CD14-positive monocyte (primary cell): ENCODE data around the gene PNMA8C. TPM values are rescaled to one million over a fixed set of nuclear protein-coding genes. Genes with fewer than 3 reads are reported as not detected.
A peak's percentile ranks its signal among the peaks of the same experiment; 100 is the strongest.

ENCODE experiments used
- DNase-seq, 3 donors: peaks; one replicate each; pipeline ENCODE4 v3.0.0-alpha.2; 2011 to 2022
- H2AFZ ChIP-seq: 2 replicates; pipeline ENCODE4 v1.6.0; 2012; ENCODE audit warnings: mild to moderate bottlenecking, low read depth, low read length, inconsistent platforms; ENCODE audit not compliant: insufficient read depth, poor library complexity, severe bottlenecking
- H3K27ac ChIP-seq, 2 donors: 1 replicate in 1 of 2; 2 replicates in 1 of 2; pipeline ENCODE4 v1.5.1; 2012 to 2013; ENCODE audit warnings: low read length in 2 of 2, control low read depth in 1 of 2, inconsistent platforms in 1 of 2, low read depth in 1 of 2, mild to moderate bottlenecking in 1 of 2
- H3K27me3 ChIP-seq, 2 donors: one replicate each; pipeline versions ENCODE4 v1.6.0 to v1.6.1; 2011 to 2013; ENCODE audit warnings: low read length in 2 of 2; ENCODE audit not compliant: control insufficient read depth in 2 of 2, insufficient read depth in 2 of 2
- H3K36me3 ChIP-seq, 2 donors: replicated peaks in 1 of 2; 1 replicate in 1 of 2; 2 replicates in 1 of 2; pipeline versions ENCODE4 v1.5.1 to v1.6.1; 2012 to 2013; ENCODE audit warnings: low read length in 2 of 2, control low read depth in 1 of 2, inconsistent platforms in 1 of 2, mild to moderate bottlenecking in 1 of 2; ENCODE audit not compliant: insufficient read depth in 2 of 2, control insufficient read depth in 1 of 2
- H3K4me1 ChIP-seq, 2 donors: 1 replicate in 1 of 2; 2 replicates in 1 of 2; pipeline versions ENCODE4 v1.5.1 to v1.6.1; 2012 to 2013; ENCODE audit warnings: low read length in 2 of 2, control low read depth in 1 of 2, inconsistent platforms in 1 of 2, mild to moderate bottlenecking in 1 of 2, moderate library complexity in 1 of 2; ENCODE audit not compliant: insufficient read depth in 2 of 2, control insufficient read depth in 1 of 2
- H3K4me2 ChIP-seq: replicated peaks from 2 replicates; pipeline ENCODE3; 2012; ENCODE audit warnings: low read length, moderate library complexity, mild to moderate bottlenecking; ENCODE audit not compliant: poor library complexity, severe bottlenecking; ENCODE audit errors: extremely low read depth
- H3K4me3 ChIP-seq, 3 experiments: fragments of 200-600 bp in 1 of 3; sonication (generic) in 1 of 3; replicated peaks in 1 of 3; 1 replicate in 2 of 3; 2 replicates in 1 of 3; pipeline ENCODE4 v1.5.1; 2011 to 2013; ENCODE audit warnings: low read length in 3 of 3, mild to moderate bottlenecking in 3 of 3, control low read depth in 2 of 3, low read depth in 2 of 3, inconsistent platforms in 1 of 3, moderate library complexity in 1 of 3
- H3K79me2 ChIP-seq: 2 replicates; pipeline ENCODE4 v1.6.0; 2012; ENCODE audit warnings: mild to moderate bottlenecking, control low read depth, inconsistent platforms, low read length, moderate library complexity; ENCODE audit not compliant: insufficient read depth
- H3K9ac ChIP-seq: 2 replicates; pipeline ENCODE4 v1.6.0; 2017; ENCODE audit warnings: low read length, mild to moderate bottlenecking; ENCODE audit not compliant: insufficient read depth, poor library complexity, severe bottlenecking
- H3K9me3 ChIP-seq, 2 donors: replicated peaks in 1 of 2; 1 replicate in 1 of 2; 2 replicates in 1 of 2; pipeline versions ENCODE4 v1.5.1 to v1.6.1; 2012 to 2013; ENCODE audit warnings: low read length in 2 of 2, control low read depth in 1 of 2; ENCODE audit not compliant: control insufficient read depth in 1 of 2, insufficient read depth in 1 of 2
- H4K20me1 ChIP-seq: 2 replicates; pipeline ENCODE4 v1.6.0; 2012; ENCODE audit warnings: mild to moderate bottlenecking, low read length, control low read depth, moderate library complexity; ENCODE audit not compliant: insufficient read depth
- H3K27ac Mint-ChIP-seq, 7 donors: one replicate each; pipeline ENCODE4 v1.8.0; 2020; ENCODE audit warnings: mild to moderate bottlenecking in 7 of 7, mixed read lengths in 7 of 7, moderate library complexity in 6 of 7, inconsistent platforms in 2 of 7
- H3K27me3 Mint-ChIP-seq, 3 donors: one replicate each; pipeline ENCODE4 v1.8.0; 2021 to 2022; ENCODE audit warnings: low read depth in 3 of 3, mild to moderate bottlenecking in 3 of 3, mixed read lengths in 3 of 3, moderate library complexity in 3 of 3, inconsistent platforms in 1 of 3
- H3K36me3 Mint-ChIP-seq, 2 donors: one replicate each; pipeline ENCODE4 v1.8.0; 2020; ENCODE audit warnings: mixed read lengths in 2 of 2, inconsistent platforms in 1 of 2, mild to moderate bottlenecking in 1 of 2
- H3K4me1 Mint-ChIP-seq: one replicate; pipeline ENCODE4 v1.8.0; 2020; ENCODE audit warnings: mild to moderate bottlenecking, mixed read lengths
- H3K4me3 Mint-ChIP-seq, 2 donors: one replicate each; pipeline ENCODE4 v1.8.0; 2020; ENCODE audit warnings: mild to moderate bottlenecking in 2 of 2, mixed read lengths in 2 of 2, moderate library complexity in 1 of 2
- H3K9me3 Mint-ChIP-seq, 7 donors: one replicate each; pipeline ENCODE4 v1.8.0; 2020 to 2022; ENCODE audit warnings: mixed read lengths in 7 of 7, mild to moderate bottlenecking in 6 of 7, moderate library complexity in 6 of 7, inconsistent platforms in 2 of 7
- CTCF ChIP-seq: fragments of 200-600 bp; IDR thresholded peaks from one replicate; pipeline ENCODE4 v1.8.0; 2022; ENCODE audit warnings: antibody characterized with exemption, mild to moderate bottlenecking
- WGBS: methylation state at CpG from one replicate; pipeline ENCODE4 v1.1.5; 2013; ENCODE audit warnings: missing lambda C conversion rate; ENCODE audit not compliant: insufficient coverage; 5-methylcytosine and 5-hydroxymethylcytosine counted together
- intact Hi-C, 2 donors: fragments of 100-400 bp; cut with micrococcal nuclease; formaldehyde crosslinking; loops; one replicate each; pipeline versions ENCODE4 v1.15.0 to v1.15.1; 2023
- polyA plus RNA-seq, 3 donors: library from polyadenylated mRNA; depleted of rRNA in 1 of 3; unstranded in 2 of 3; stranded (reverse) in 1 of 3; fragments of 300-500 nt in 2 of 3; fragments of >200 nt in 1 of 3; fragmentation: Illumina TruSeq in 2 of 3; gene quantifications; 1 replicate in 2 of 3; 2 replicates in 1 of 3; pipeline ENCODE4 v1.2.3, GENCODE V29; 2012 to 2021

Gene PNMA8C
- polyA plus RNA-seq, 3 donors = not detected

- Histone ChIP-seq H3K79me2 (no peaks in the 10 kb centered on the region), H2AFZ (peak overlapping the region; percentile 61), H3K4me2 (peak overlapping the region; percentile 31), H3K4me3 (peak overlapping the region in 1 of 3 experiments; percentile 46), H3K27me3 (peaks cover 16 to 52% of the 10 kb centered on the region in 2 donors), H3K4me1 (peaks cover 12 to 17% of the 10 kb centered on the region in 2 donors), H4K20me1 (no peaks in the 10 kb centered on the region), H3K9ac (no peak overlapping the region), H3K36me3 (no peaks in the 10 kb centered on the region), H3K27ac (no peak overlapping the region), H3K9me3 (no peaks in the 10 kb centered on the region)
- peaks cover 57 to 74% (median 59%) of the 10 kb centered on the region in 3 donors for H3K27me3 Mint-ChIP-seq
- WGBS = 12% methylated on average over 7 of the region's 10 CpGs
- no peak for DNase-seq
- intact Hi-C loops = no loop called here
- H3K9me3 Mint-ChIP-seq = peaks cover 0 to 10% (median 3%) of the 10 kb centered on the region in 7 donors
- no peak overlapping the region for H3K27ac Mint-ChIP-seq
- TF ChIP-seq CTCF = no peak
- no peaks in the 10 kb centered on the region for H3K36me3 Mint-ChIP-seq
- H3K4me3 Mint-ChIP-seq = peak overlapping the region in 1 of 2 donors; percentile 81
- peaks cover 14% of the 10 kb centered on the region for H3K4me1 Mint-ChIP-seq
Observed at GRCh38 chr19:46426035-46426505, 2.7 kb downstream of the PNMA8C start.

GRCh38 chr19:46423188-46423587 lies 5.5 kb downstream of the PNMA8C start:
- Histone ChIP-seq H3K27me3 (peaks cover 16 to 38% of the 10 kb centered on the region in 2 donors), H4K20me1 (no peaks in the 10 kb centered on the region), H3K27ac (no peak overlapping the region), H3K4me2 (no peak overlapping the region), H3K4me1 (peaks cover 5 to 8% of the 10 kb centered on the region in 2 donors), H3K79me2 (no peaks in the 10 kb centered on the region), H3K9me3 (no peaks in the 10 kb centered on the region), H3K9ac (no peak overlapping the region), H3K4me3 (no peak overlapping the region), H3K36me3 (no peaks in the 10 kb centered on the region), H2AFZ (no peak overlapping the region)
- intact Hi-C loops = no loop called here
- H3K9me3 Mint-ChIP-seq = peaks cover 0 to 6% (median 0%) of the 10 kb centered on the region in 7 donors
- H3K36me3 Mint-ChIP-seq = no peaks in the 10 kb centered on the region
- no peak for DNase-seq
- no peak for TF ChIP-seq CTCF
- peaks cover 5% of the 10 kb centered on the region for H3K4me1 Mint-ChIP-seq
- WGBS = 70% methylated on average over 4 of the region's 5 CpGs
- no peak overlapping the region for H3K4me3 Mint-ChIP-seq
- H3K27me3 Mint-ChIP-seq = peaks cover 50 to 65% (median 50%) of the 10 kb centered on the region in 3 donors
- no peak overlapping the region for H3K27ac Mint-ChIP-seq
